ENCODE measurements around the gene POLR1A. TPM values are rescaled to one million over a fixed set of nuclear protein-coding genes. Genes with fewer than 3 reads are reported as not detected.
A peak's percentile ranks its signal among the peaks of the same experiment; 100 is the strongest.

POLR1A gene
- total RNA-seq, 3 donors from 2014 or later: 12.4 to 19.4 (median 13.1) TPM

GRCh38 chr2:85978883-85979780 is 126.6 kb downstream of the POLR1A start:
- Histone ChIP-seq H3K9me3 (no peaks in the 10 kb centered on the region), H3K36me3 (no peaks in the 10 kb centered on the region), H3K27ac (peak overlapping the region; percentile 25 to 39), H3K4me3 (no peak overlapping the region), H3K4me1 (peaks cover 0 to 7% of the 10 kb centered on the region in 2 donors), H3K27me3 (no peaks in the 10 kb centered on the region)
- TF ChIP-seq POLR2A (IDR thresholded peaks at IDR 0.05) (no peak), CTCF (IDR thresholded peaks at IDR 0.05) (no peak), POLR2AphosphoS5 (IDR thresholded peaks at IDR 0.05) (no peak)
- no peak for DNase-seq (ENCODE audit: low spot score in 2 of 2)
- intact Hi-C loops (cut with DNase I; ENCODE audit: low total_unique reads): no loop called here

GRCh38 chr2:85976106-85976920 is 129.4 kb downstream of the POLR1A start:
- H3K27me3 ChIP-seq: no peaks in the 10 kb centered on the region
- DNase-seq (ENCODE audit: low spot score in 2 of 2): no peak
- H3K4me1 ChIP-seq: peaks cover 0 to 7% of the 10 kb centered on the region in 2 donors
- H3K4me3 ChIP-seq: no peak overlapping the region
- intact Hi-C loops (cut with DNase I; ENCODE audit: low total_unique reads): no loop called here
- no peak overlapping the region for H3K27ac ChIP-seq
- no peaks in the 10 kb centered on the region for H3K36me3 ChIP-seq
- no peaks in the 10 kb centered on the region for H3K9me3 ChIP-seq
- TF ChIP-seq POLR2AphosphoS5 (IDR thresholded peaks at IDR 0.05): no peak
- TF ChIP-seq CTCF (IDR thresholded peaks at IDR 0.05): no peak
- TF ChIP-seq POLR2A (IDR thresholded peaks at IDR 0.05): no peak

GRCh38 chr2:85975581-85975980 is 130.1 kb downstream of the POLR1A start:
- Histone ChIP-seq H3K36me3 (no peaks in the 10 kb centered on the region), H3K9me3 (no peaks in the 10 kb centered on the region), H3K27me3 (no peaks in the 10 kb centered on the region), H3K27ac (no peak overlapping the region), H3K4me3 (no peak overlapping the region), H3K4me1 (peaks cover 0 to 7% of the 10 kb centered on the region in 2 donors)
- DNase-seq (ENCODE audit: low spot score in 2 of 2): no peak
- TF ChIP-seq POLR2A (IDR thresholded peaks at IDR 0.05) (no peak), CTCF (IDR thresholded peaks at IDR 0.05) (no peak), POLR2AphosphoS5 (IDR thresholded peaks at IDR 0.05) (no peak)
- intact Hi-C loops (cut with DNase I; ENCODE audit: low total_unique reads): no loop called here

GRCh38 chr2:85974390-85974789 is 131.3 kb downstream of the POLR1A start:
- Histone ChIP-seq H3K4me1 (peaks cover 0 to 7% of the 10 kb centered on the region in 2 donors), H3K27me3 (no peaks in the 10 kb centered on the region), H3K36me3 (no peaks in the 10 kb centered on the region), H3K4me3 (no peak overlapping the region), H3K27ac (no peak overlapping the region), H3K9me3 (no peaks in the 10 kb centered on the region)
- DNase-seq (ENCODE audit: low spot score in 2 of 2): no peak
- no peak for TF ChIP-seq POLR2AphosphoS5 (IDR thresholded peaks at IDR 0.05)
- TF ChIP-seq POLR2A (IDR thresholded peaks at IDR 0.05): no peak
- no peak for TF ChIP-seq CTCF (IDR thresholded peaks at IDR 0.05)
- intact Hi-C loops (cut with DNase I; ENCODE audit: low total_unique reads): no loop called here

GRCh38 chr2:85972355-85972754 is 133.3 kb downstream of the POLR1A start:
- Histone ChIP-seq H3K9me3 (no peaks in the 10 kb centered on the region), H3K27me3 (no peaks in the 10 kb centered on the region), H3K4me1 (no peaks in the 10 kb centered on the region), H3K27ac (no peak overlapping the region), H3K4me3 (no peak overlapping the region), H3K36me3 (no peaks in the 10 kb centered on the region)
- TF ChIP-seq POLR2AphosphoS5 (IDR thresholded peaks at IDR 0.05) (no peak), POLR2A (IDR thresholded peaks at IDR 0.05) (no peak), CTCF (IDR thresholded peaks at IDR 0.05) (no peak)
- DNase-seq (ENCODE audit: low spot score in 2 of 2): no peak
- intact Hi-C loops (cut with DNase I; ENCODE audit: low total_unique reads): no loop called here
